GM23338 (cell line): ENCODE measurements around the gene NFIA.

Experiments
- CREB1 ChIP-seq: fragments of 250-450 bp; sonication (Bioruptor Pico); IDR thresholded peaks from 2 replicates; pipeline ENCODE4 v1.5.0; 2020; ENCODE audit warnings: low read depth, mild to moderate bottlenecking, moderate library complexity
- EZH2 ChIP-seq: fragments of 200-600 bp; sonication (generic); IDR thresholded peaks from one replicate; pipeline ENCODE4 v1.8.0; 2017; ENCODE audit warnings: antibody characterized with exemption, mild to moderate bottlenecking, low read depth; ENCODE audit not compliant: unreplicated experiment
- EZH2phosphoT487 ChIP-seq: fragments of 200-600 bp; sonication (generic); IDR thresholded peaks from one replicate; pipeline ENCODE4 v1.8.1; 2018; ENCODE audit warnings: antibody characterized with exemption; ENCODE audit not compliant: unreplicated experiment
- JUNB ChIP-seq: IDR thresholded peaks from one replicate; pipeline ENCODE4 v1.6.1; 2016; ENCODE audit warnings: antibody characterized with exemption; ENCODE audit not compliant: unreplicated experiment
- NANOG ChIP-seq: IDR thresholded peaks from 2 replicates; pipeline ENCODE4 v1.6.1; 2016; ENCODE audit warnings: antibody characterized with exemption, borderline replicate concordance
- POLR2AphosphoS5 ChIP-seq: IDR thresholded peaks from 2 replicates; pipeline ENCODE4 v1.6.1; 2016; ENCODE audit warnings: antibody characterized with exemption, low read depth
- STAT1 ChIP-seq: IDR thresholded peaks from one replicate; pipeline ENCODE4 v1.6.1; 2016; ENCODE audit warnings: antibody characterized with exemption; ENCODE audit not compliant: unreplicated experiment
- ZNF114 ChIP-seq: fragments of 250-450 bp; sonication (Bioruptor Pico); IDR thresholded peaks from 2 replicates; pipeline ENCODE4 v1.5.0; 2020; ENCODE audit warnings: mild to moderate bottlenecking, moderate library complexity
- ZNF331 ChIP-seq: fragments of 250-450 bp; sonication (Bioruptor Pico); IDR thresholded peaks from 2 replicates; pipeline ENCODE4 v1.5.0; 2020; ENCODE audit warnings: low read depth, mild to moderate bottlenecking, moderate library complexity
- TF ChIP-seq, protein P1 (sequence below), 2 experiments: fragments of 200-600 bp in 1 of 2; sonication (generic) in 1 of 2; conservative IDR thresholded peaks; 2 replicates each; pipeline versions ENCODE4 v1.5.1 to v1.6.1; 2016 to 2017; ENCODE audit warnings: antibody characterized with exemption in 2 of 2, low read depth in 2 of 2, mild to moderate bottlenecking in 2 of 2, moderate library complexity in 1 of 2
- TF ChIP-seq, protein P2 (sequence below): IDR thresholded peaks from one replicate; pipeline ENCODE4 v1.6.1; 2018; ENCODE audit warnings: antibody characterized with exemption; ENCODE audit not compliant: unreplicated experiment
- TF ChIP-seq, protein P3 (sequence below): IDR thresholded peaks from 2 replicates; pipeline ENCODE4 v1.6.1; 2016; ENCODE audit warnings: antibody characterized with exemption

DNA sequence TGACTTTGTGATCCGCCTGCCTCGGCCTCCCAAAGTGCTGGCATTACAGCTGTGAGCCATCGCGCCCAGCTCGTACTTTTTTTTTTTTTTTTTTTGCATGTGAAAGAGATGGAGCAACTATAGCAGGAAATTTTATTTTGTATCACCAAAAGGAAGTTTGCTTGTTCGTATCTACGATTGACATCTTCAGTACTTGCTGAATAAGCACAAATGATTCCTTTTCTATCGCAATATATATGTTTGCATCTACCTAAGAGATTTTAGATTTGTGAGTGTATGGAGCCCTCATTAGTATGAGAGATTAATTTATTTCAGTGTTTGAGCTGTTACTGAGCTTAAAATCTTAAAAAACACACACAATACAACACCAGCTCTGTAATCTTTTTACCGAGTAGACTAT lies 143.1 kb downstream of the NFIA start:
- TF ChIP-seq EZH2 (no peak), EZH2phosphoT487 (no peak), POLR2AphosphoS5 (no peak), CREB1 (CRISPR knock-in tag) (no peak), JUNB (no peak), ZNF331 (no peak), STAT1 (no peak), NANOG (no peak), ZNF114 (no peak)
- TF ChIP-seq, protein P1, sequence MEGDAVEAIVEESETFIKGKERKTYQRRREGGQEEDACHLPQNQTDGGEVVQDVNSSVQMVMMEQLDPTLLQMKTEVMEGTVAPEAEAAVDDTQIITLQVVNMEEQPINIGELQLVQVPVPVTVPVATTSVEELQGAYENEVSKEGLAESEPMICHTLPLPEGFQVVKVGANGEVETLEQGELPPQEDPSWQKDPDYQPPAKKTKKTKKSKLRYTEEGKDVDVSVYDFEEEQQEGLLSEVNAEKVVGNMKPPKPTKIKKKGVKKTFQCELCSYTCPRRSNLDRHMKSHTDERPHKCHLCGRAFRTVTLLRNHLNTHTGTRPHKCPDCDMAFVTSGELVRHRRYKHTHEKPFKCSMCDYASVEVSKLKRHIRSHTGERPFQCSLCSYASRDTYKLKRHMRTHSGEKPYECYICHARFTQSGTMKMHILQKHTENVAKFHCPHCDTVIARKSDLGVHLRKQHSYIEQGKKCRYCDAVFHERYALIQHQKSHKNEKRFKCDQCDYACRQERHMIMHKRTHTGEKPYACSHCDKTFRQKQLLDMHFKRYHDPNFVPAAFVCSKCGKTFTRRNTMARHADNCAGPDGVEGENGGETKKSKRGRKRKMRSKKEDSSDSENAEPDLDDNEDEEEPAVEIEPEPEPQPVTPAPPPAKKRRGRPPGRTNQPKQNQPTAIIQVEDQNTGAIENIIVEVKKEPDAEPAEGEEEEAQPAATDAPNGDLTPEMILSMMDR (conservative IDR thresholded peaks at IDR 0.05; ENCODE audit: low read depth in 2 of 2): no peak
- TF ChIP-seq, protein P2, sequence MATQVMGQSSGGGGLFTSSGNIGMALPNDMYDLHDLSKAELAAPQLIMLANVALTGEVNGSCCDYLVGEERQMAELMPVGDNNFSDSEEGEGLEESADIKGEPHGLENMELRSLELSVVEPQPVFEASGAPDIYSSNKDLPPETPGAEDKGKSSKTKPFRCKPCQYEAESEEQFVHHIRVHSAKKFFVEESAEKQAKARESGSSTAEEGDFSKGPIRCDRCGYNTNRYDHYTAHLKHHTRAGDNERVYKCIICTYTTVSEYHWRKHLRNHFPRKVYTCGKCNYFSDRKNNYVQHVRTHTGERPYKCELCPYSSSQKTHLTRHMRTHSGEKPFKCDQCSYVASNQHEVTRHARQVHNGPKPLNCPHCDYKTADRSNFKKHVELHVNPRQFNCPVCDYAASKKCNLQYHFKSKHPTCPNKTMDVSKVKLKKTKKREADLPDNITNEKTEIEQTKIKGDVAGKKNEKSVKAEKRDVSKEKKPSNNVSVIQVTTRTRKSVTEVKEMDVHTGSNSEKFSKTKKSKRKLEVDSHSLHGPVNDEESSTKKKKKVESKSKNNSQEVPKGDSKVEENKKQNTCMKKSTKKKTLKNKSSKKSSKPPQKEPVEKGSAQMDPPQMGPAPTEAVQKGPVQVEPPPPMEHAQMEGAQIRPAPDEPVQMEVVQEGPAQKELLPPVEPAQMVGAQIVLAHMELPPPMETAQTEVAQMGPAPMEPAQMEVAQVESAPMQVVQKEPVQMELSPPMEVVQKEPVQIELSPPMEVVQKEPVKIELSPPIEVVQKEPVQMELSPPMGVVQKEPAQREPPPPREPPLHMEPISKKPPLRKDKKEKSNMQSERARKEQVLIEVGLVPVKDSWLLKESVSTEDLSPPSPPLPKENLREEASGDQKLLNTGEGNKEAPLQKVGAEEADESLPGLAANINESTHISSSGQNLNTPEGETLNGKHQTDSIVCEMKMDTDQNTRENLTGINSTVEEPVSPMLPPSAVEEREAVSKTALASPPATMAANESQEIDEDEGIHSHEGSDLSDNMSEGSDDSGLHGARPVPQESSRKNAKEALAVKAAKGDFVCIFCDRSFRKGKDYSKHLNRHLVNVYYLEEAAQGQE: no peak
- TF ChIP-seq, protein P3, sequence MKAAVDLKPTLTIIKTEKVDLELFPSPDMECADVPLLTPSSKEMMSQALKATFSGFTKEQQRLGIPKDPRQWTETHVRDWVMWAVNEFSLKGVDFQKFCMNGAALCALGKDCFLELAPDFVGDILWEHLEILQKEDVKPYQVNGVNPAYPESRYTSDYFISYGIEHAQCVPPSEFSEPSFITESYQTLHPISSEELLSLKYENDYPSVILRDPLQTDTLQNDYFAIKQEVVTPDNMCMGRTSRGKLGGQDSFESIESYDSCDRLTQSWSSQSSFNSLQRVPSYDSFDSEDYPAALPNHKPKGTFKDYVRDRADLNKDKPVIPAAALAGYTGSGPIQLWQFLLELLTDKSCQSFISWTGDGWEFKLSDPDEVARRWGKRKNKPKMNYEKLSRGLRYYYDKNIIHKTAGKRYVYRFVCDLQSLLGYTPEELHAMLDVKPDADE: no peak
